KOPT-K1 (cell line): ENCODE results near the gene IFNAR1.
A peak's percentile ranks its signal among the peaks of the same experiment; 100 is the strongest.

Experiments used
- H3K27ac ChIP-seq: fragments of 200-600 bp; sonication (generic); 2 replicates; pipeline ENCODE4 v1.5.1; 2016; ENCODE audit warnings: antibody characterized with exemption, mild to moderate bottlenecking, low read depth, low read length; ENCODE audit not compliant: poor library complexity, severe bottlenecking
- H3K36me3 ChIP-seq: fragments of 200-600 bp; sonication (generic); 2 replicates; pipeline ENCODE4 v1.5.1; 2017; ENCODE audit warnings: antibody characterized with exemption, mild to moderate bottlenecking, low read length, moderate library complexity; ENCODE audit not compliant: insufficient read depth
- H3K9me3 ChIP-seq: fragments of 200-600 bp; sonication (generic); 2 replicates; pipeline ENCODE4 v1.5.1; 2017; ENCODE audit warnings: antibody characterized with exemption, low read length, mild to moderate bottlenecking; ENCODE audit not compliant: insufficient read depth, poor library complexity, severe bottlenecking

IFNAR1 gene

DNA sequence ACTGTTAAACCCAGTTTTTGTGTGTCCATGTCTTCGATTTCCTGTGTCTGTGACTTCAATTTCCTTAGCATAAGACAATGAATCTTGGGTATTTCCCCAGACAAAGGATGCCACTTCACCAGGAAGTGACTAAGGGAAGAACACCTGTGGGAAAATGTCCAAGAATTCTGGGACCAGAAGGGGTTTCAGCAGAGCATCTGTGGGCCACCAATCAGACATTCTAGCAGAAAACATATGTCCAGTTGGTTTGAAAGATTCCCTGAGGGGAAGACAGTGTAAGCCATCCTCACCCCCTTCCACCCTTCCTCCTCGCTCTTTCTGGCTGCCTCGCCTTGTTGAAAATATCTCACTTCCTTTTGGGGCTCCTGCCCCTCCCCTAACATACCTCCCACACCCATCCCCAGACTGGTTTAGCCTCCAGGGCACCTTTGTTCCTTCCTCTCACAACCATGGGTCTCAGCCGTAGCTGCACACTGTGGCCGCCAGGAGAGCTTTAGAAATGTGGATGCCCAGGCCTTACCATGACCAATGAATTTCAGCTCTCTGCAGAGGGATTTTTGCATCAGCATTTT, 25.5 kb upstream of the IFNAR1 start:
- Histone ChIP-seq H3K27ac (peak overlapping the region; percentile 58), H3K9me3 (no peaks in the 10 kb centered on the region), H3K36me3 (peaks cover 23% of the 10 kb centered on the region)

DNA sequence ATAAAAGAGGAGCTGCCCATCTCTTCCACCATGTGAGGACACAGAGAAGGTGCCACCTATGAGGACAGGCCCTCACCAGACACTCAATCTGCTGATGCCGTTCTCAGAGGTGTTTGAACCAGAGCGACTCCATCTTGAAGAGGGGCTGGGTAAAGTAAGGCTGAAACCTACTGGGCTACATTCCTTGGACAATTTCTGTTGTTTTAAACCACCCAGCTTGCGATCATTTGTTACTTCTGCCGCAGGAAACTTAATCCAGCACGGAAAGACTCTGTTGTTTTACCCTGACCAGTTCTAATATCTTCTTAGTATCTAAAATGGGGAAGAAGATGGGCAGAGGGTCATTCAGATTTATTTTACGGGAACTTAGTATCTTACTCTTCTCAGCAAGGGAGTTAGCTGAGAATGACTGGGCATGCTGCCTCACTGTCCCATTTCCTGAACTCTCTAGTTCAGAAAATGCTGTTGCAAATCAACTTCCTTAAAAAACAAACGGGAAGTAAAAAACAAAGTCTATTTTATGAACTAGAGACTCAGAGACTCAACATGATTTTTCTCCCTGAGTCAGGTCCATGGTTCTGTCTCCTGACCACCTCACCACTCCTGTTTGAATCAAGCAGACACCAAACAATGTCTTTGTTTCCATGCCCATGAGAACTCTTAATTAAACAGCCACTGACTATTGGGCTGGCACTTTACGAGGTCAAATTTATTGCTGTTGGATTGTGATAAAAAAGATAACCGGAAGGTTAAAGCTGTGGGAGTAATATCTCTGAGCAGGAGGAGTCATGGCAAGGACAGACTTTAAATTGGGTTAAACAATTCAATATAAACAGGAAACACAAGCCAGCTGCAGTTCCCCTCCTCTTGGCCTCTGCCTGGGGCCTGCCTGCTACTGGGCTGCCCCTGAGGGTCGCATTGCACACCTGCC, 23.8 kb upstream of the IFNAR1 start:
- H3K27ac ChIP-seq, result peak overlapping the region; percentile 77
- no peaks in the 10 kb centered on the region for H3K9me3 ChIP-seq
- H3K36me3 ChIP-seq, result peaks cover 13% of the 10 kb centered on the region

DNA sequence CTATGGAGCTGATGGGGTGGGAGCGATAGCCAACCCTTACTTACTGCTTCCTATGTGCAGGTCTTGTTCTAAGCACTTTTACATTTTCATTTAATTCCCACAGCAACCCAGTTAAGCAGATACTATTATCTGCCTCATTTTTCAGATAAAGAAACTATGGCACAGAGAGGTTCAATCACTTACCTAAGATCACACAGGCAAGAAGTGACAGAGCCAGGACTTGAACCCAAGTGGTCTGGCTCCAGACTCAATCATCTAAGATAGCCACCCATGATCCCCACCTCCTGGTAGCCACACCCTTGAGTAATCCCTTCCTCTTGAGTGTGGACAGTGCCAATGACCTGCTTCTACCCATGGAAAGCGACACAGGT, 23.2 kb upstream of the IFNAR1 start:
- Histone ChIP-seq H3K36me3 (peaks cover 7% of the 10 kb centered on the region; the same call in 1 of the 2 replicates), H3K27ac (peak overlapping the region; percentile 77), H3K9me3 (no peaks in the 10 kb centered on the region)

DNA sequence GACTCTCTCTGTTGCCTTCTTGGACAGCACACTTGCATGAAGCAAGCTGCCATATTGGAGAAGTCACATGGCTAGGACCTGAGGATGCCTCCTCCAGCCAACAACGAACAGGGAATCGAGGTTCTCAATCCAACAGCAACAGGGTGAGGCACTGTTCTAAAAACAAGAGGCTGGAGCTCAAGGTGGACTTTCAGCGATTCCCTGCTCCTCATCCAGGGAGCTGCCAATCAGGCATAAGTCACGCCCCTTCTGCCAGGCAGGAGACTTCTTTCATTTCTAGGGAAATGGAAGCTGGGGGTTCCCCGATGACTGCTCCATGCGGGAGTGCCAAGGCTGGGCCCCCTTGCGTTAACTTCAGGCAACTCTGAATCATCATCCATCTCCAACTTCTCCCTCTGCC, 22.7 kb upstream of the IFNAR1 start:
- Histone ChIP-seq H3K36me3 (peaks cover 2% of the 10 kb centered on the region; the same call in 1 of the 2 replicates), H3K9me3 (no peaks in the 10 kb centered on the region), H3K27ac (peak overlapping the region; percentile 77)

DNA sequence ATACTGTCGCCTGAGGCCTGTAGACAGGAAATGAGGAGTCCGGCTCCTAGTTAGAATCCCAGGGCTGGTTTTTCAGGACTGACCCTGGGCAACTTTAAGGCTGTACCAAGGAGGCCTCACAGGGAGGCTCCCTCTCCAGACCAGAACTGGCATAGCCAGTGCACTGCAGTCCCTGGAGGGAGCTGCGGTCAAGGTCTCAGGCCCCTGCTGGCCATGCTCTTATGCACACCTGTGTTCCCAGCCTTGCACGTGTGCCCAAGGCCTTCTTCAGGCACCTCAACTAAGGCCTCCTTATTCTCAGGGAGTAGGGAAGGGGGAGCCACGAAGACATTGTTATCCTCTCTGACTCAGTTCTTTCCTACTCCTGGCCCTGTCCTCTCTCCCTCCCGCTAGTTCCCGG, 22.0 kb upstream of the IFNAR1 start:
- Histone ChIP-seq H3K9me3 (no peaks in the 10 kb centered on the region), H3K27ac (peak overlapping the region; percentile 77), H3K36me3 (no peaks in the 10 kb centered on the region)

DNA sequence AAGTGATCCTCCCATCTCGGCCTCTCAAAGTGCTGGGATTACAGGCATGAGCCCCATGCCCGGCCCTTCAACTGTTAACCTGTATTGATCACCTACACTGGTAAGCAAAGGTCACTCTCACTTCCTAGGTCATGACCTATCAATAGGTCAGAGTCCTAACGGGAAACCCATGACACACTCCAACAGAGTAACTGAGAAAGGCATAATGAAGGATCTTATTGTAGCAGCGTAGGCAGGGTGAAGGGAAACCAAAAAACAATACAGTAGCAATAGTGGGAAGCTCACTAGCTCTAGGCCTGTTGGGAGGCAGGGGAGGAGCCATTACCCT, 19.5 kb upstream of the IFNAR1 start:
- peaks cover 7% of the 10 kb centered on the region for H3K9me3 ChIP-seq
- peak overlapping the region; percentile 51 for H3K27ac ChIP-seq
- no peaks in the 10 kb centered on the region for H3K36me3 ChIP-seq

DNA sequence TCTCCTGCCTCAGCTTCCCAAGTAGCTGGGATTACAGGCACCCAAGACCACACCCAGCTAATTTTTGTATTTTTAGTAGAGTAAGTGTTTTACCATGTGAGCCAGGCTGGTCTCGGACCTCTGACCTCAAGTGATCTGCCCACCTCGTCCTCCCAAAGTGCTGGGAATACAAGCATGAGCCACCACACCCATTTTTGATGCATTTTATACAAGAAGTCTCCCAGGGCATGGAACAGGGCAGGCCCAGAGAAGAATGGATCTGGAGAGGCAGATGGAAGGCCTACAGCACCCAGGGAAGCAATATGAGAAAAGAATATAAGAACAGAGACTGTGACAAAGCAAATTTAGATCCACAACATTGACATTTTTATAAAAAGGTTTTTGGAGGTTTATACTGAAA, 18.8 kb upstream of the IFNAR1 start:
- Histone ChIP-seq H3K27ac (no peak overlapping the region), H3K9me3 (peaks cover 9% of the 10 kb centered on the region), H3K36me3 (no peaks in the 10 kb centered on the region)

DNA sequence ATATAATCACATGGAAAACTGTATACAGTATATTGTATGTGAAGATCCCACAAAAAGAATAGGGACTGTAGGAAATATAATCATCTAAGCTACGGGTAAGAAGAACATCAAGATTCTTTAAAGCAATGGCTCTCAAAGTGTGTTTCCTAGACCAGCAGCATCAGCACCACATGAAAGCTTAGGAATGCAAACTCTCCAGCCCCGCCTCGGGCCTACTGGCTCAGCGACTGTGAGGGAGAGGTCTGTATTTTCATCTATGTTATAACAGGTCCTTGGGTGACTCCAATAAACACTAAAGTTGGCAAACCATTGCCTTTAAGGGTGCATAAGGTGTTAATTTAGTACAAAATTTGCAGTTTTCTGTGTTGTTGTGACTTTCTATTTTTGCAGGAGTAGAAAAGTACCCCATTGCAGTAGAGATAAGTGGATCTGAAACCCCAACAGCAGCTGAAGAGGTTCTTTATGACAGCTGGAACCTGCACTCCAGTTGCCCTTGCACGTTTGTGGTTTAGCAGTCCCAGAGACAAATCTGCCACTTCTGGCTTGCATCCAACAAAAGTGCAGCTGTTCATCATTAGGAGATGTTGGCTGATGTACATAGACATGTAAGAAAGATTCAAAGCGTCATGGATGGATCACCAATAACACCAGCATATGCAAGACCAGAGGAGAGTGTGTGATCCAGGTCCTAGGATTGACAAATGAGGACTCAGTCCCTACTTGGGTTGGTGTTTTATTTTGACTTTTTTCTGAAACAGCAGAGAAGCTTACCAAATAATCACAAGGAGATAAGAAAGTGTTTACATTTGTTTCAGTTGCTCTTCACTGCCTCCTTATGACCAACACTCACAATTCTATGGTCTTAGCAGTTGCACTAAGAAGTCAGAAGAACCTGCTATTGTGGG, 15.9 kb upstream of the IFNAR1 start:
- H3K27ac ChIP-seq, result peak overlapping the region; percentile 73
- H3K36me3 ChIP-seq, result no peaks in the 10 kb centered on the region
- peaks cover 12% of the 10 kb centered on the region for H3K9me3 ChIP-seq

DNA sequence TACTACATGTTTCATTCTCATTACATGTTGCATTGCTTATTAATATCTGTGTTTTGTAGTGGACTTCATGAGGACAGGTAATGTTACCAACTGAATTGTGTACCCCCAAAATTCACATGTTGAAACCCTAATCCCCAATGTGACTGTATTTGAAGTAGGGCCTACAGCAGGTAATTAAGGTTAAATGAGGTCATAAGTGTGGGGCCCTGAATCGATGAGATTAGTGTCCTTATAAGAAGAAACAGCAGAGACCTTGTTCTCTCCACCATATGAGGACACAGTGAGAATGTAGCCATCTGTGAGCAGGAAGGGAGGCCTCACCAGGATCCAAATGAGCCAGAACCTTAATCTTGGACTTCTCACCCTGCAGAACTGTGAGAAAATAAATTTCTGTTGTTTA, 15.0 kb upstream of the IFNAR1 start:
- Histone ChIP-seq H3K36me3 (no peaks in the 10 kb centered on the region), H3K9me3 (peaks cover 15% of the 10 kb centered on the region), H3K27ac (peak overlapping the region; percentile 73)

DNA sequence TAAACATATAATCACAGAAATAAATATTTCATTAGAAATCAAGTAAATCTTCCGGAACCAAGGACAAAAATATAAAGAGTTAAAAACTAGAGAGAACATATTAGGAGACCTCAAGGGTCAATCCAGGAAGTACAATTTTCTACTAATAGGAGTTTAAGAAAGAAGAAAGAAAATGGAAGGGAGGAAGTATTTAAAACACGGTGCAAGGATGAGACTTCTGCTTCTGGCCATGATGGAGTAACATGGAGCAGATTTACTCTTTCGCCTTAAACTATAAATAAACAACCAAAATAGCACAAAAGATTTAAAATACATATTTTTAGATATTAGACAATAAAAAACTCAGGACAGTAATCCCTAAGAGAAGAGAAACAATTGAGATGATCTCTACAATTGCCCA, 12.6 kb upstream of the IFNAR1 start:
- Histone ChIP-seq H3K9me3 (peaks cover 15% of the 10 kb centered on the region), H3K27ac (no peak overlapping the region), H3K36me3 (no peaks in the 10 kb centered on the region)

DNA sequence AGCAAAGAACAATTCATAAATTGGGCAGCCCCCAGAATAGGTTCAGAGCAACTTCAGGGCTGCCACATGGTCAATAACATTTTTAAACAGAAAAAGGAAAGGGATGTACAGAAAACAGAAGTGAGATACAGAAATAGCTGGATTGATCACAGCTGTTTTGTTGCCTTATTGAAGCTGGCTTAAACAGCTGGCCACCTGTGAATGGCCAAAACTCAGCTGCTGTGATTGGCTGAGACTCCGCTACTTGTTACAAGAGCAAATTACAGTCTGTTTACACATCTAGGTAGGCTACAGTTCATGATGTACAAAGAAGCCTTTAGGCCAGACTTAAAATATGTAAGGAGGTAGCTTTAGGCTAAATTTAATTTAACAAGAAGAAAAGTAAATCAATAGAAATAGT, 11.6 kb upstream of the IFNAR1 start:
- H3K27ac ChIP-seq, result no peak overlapping the region
- H3K9me3 ChIP-seq, result peaks cover 15% of the 10 kb centered on the region

DNA sequence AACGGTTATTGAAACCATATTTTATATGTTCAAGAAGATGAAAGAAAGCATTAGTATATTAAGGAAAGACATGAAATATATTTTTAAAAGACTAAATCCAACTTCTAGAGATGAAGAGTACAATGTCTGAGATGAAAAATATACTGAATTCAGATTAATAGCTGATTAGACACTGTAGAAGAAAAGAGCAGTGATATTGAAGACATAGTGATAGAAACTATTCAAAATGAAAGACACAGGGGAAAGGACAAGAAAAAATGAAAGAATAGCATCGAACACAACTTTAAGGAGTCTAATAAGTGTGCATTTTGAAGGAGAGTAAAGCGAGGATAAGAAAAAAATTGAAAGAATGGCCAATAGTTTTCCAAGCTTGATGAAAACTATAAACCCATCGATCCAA, 11.2 kb upstream of the IFNAR1 start:
- peaks cover 15% of the 10 kb centered on the region for H3K9me3 ChIP-seq
- H3K27ac ChIP-seq, result no peak overlapping the region
- no peaks in the 10 kb centered on the region for H3K36me3 ChIP-seq

More for the DNA sequence above, 11.6 kb upstream of the IFNAR1 start:
- H3K36me3 ChIP-seq, result no peaks in the 10 kb centered on the region

DNA sequence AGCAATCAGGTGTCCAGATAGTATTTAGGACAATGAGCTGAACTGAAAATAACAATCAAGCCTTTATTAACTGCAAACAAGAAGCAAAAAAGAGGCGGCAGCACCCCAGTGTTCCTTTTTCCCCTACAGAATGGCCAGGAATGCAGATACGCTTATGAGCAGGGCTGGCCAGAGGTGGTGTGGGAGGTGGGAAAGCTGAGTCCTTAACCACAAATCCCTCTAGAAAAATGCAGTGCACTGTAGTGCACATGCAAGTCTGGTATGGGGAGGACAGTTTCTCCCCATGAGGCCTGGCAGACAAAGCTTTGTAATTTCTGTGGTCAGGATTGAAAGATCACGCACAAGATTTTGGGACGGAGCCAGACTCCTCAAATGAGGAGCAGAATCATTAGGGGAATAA, 10.7 kb upstream of the IFNAR1 start:
- no peaks in the 10 kb centered on the region for H3K36me3 ChIP-seq
- peaks cover 15% of the 10 kb centered on the region for H3K9me3 ChIP-seq
- no peak overlapping the region for H3K27ac ChIP-seq

DNA sequence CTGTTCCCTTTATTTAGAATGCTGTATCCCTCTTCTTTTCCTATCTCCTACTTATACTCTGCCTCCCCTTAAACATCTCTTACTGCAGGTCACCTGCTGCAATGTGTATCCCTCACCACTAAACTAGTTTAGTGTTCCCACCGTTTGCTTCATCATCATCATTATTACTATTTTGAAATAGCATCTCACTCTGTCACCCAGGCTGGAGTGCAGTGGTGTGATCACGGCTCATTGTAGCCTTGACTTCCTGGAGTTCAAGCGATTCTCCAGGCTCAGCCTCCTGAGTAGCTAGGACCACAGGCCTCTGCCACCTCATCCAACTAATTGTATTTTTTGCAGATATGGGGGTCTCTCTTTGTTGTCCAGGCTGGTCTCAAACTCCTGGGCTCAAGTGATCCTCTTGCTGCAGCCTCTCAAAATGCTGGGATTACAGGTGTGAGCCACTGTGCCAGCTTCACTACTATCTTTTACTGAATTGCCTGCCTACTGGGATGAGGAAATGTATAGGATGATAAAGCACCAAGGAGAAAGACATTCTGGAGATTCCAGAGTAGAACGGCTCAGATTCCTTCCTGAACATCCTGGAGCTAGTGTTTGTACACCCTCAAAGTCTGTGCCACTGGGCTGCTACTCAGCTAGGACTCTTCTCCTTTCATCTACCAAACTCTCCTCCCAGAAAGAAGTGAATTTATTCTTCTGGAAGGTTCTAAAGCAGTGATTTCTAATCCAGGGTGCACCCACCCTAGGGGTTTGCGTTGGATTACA, 8.6 kb upstream of the IFNAR1 start:
- Histone ChIP-seq H3K9me3 (peaks cover 6% of the 10 kb centered on the region), H3K36me3 (no peaks in the 10 kb centered on the region), H3K27ac (no peak overlapping the region)
